Keratinocyte (primary cell): ENCODE measurements around the gene PDE11A. TPM values are rescaled to one million over a fixed set of nuclear protein-coding genes. Genes with fewer than 3 reads are reported as not detected.

Experiments
- DNase-seq: peaks from one replicate; pipeline ENCODE4 v3.0.0-alpha.2; 2011; ENCODE audit warnings: low read depth, missing footprints, low spot score
- FAIRE-seq: peaks from 2 replicates; lab custom pipeline; 2011; peaks lifted over from hg19 to GRCh38; lab: Jason Lieb, UNC
- H2AFZ ChIP-seq: 2 replicates; pipeline ENCODE4 v1.6.0; 2012; ENCODE audit warnings: low read length, control low read depth, inconsistent platforms; ENCODE audit not compliant: control insufficient read depth
- H3K27ac ChIP-seq: 2 replicates; pipeline ENCODE4 v1.5.1; 2011; ENCODE audit warnings: low read length; ENCODE audit not compliant: control insufficient read depth, insufficient read depth
- H3K27me3 ChIP-seq: 3 replicates; pipeline ENCODE4 v1.6.0; 2011; ENCODE audit warnings: low read length; ENCODE audit not compliant: control insufficient read depth, insufficient read depth; ENCODE audit errors: extremely low read depth
- H3K36me3 ChIP-seq, 2 experiments: 2 replicates in 1 of 2; 3 replicates in 1 of 2; pipeline ENCODE4 v1.5.1; 2011; ENCODE audit warnings: low read length in 2 of 2, mild to moderate bottlenecking in 1 of 2; ENCODE audit not compliant: control insufficient read depth in 2 of 2, insufficient read depth in 2 of 2; ENCODE audit errors: extremely low read depth in 1 of 2
- H3K4me1 ChIP-seq: 3 replicates; pipeline ENCODE4 v1.5.1; 2011; ENCODE audit warnings: low read length; ENCODE audit not compliant: control insufficient read depth, insufficient read depth; ENCODE audit errors: extremely low read depth
- H3K4me2 ChIP-seq: 3 replicates; pipeline ENCODE4 v1.6.0; 2011; ENCODE audit warnings: low read depth, low read length; ENCODE audit not compliant: control insufficient read depth, insufficient read depth; ENCODE audit errors: extremely low read depth
- H3K4me3 ChIP-seq, 3 experiments: fragments of 200-600 bp in 1 of 3; sonication (generic) in 1 of 3; 2 replicates in 2 of 3; 3 replicates in 1 of 3; pipeline ENCODE4 v1.5.1; 2011 to 2016; ENCODE audit warnings: low read length in 3 of 3, mild to moderate bottlenecking in 3 of 3, control low read depth in 2 of 3, inconsistent platforms in 1 of 3, low read depth in 1 of 3, mixed read lengths in 1 of 3, mixed run types in 1 of 3, moderate library complexity in 1 of 3; ENCODE audit not compliant: control insufficient read depth in 2 of 3, insufficient read depth in 2 of 3; ENCODE audit errors: extremely low read depth in 1 of 3
- H3K79me2 ChIP-seq: 2 replicates; pipeline ENCODE4 v1.6.0; 2012; ENCODE audit warnings: low read length; ENCODE audit not compliant: control insufficient read depth, insufficient read depth
- H3K9ac ChIP-seq: 3 replicates; pipeline ENCODE4 v1.6.0; 2011; ENCODE audit warnings: low read length; ENCODE audit not compliant: control insufficient read depth, insufficient read depth; ENCODE audit errors: extremely low read depth
- H3K9me1 ChIP-seq: 3 replicates; pipeline ENCODE4 v1.6.0; 2011; ENCODE audit warnings: low read length; ENCODE audit not compliant: control insufficient read depth, insufficient read depth; ENCODE audit errors: extremely low read depth
- H3K9me3 ChIP-seq: 2 replicates; pipeline ENCODE4 v1.5.1; 2012; ENCODE audit warnings: low read depth, low read length; ENCODE audit not compliant: control insufficient read depth
- H4K20me1 ChIP-seq: 3 replicates; pipeline ENCODE4 v1.6.0; 2011; ENCODE audit warnings: low read length; ENCODE audit not compliant: control insufficient read depth, insufficient read depth; ENCODE audit errors: extremely low read depth
- CTCF ChIP-seq, 3 experiments: IDR thresholded peaks in 1 of 3; conservative IDR thresholded peaks in 1 of 3; optimal IDR thresholded peaks in 1 of 3; 2 replicates in 2 of 3; 3 replicates in 1 of 3; pipeline versions ENCODE3 to v1.5.1; 2011; ENCODE audit warnings: low read length in 3 of 3, mild to moderate bottlenecking in 3 of 3, moderate library complexity in 2 of 3, control low read depth in 1 of 3, inconsistent platforms in 1 of 3; ENCODE audit not compliant: insufficient read depth in 2 of 3; ENCODE audit errors: extremely low read depth in 1 of 3
- EZH2 ChIP-seq: IDR thresholded peaks from one replicate; pipeline ENCODE4 v1.6.1; 2012; ENCODE audit warnings: inconsistent platforms, mild to moderate bottlenecking, low read length, moderate library complexity
- dilution Hi-C: fragments of 300-500 bp; cut with MboI; formaldehyde crosslinking; loops from one replicate; pipeline ENCODE4 v1.7.0; 2020; ENCODE audit warnings: low sequenced_read_pairs; ENCODE audit not compliant: extremely low pct_ligation_motif_present
- polyA plus RNA-seq, 5 experiments: library from polyadenylated mRNA; depleted of rRNA in 3 of 5; stranded (reverse) in 3 of 5; stranded (forward) in 1 of 5; unstranded in 1 of 5; fragments of >200 nt; gene quantifications; 1 replicate in 1 of 5; 2 replicates in 3 of 5; 3 replicates in 1 of 5; pipeline versions ENCODE4 v1.2.1 to v1.2.3, GENCODE V29; 2011 to 2012; ENCODE audit warnings: missing spikeins in 2 of 5, low read depth in 1 of 5, low replicate concordance in 1 of 5

The PDE11A gene
- polyA plus RNA-seq, 1 donor (not counting 4 experiments of a cell fraction or from before 2014, with no cell fraction given) = 0.01 TPM

DNA sequence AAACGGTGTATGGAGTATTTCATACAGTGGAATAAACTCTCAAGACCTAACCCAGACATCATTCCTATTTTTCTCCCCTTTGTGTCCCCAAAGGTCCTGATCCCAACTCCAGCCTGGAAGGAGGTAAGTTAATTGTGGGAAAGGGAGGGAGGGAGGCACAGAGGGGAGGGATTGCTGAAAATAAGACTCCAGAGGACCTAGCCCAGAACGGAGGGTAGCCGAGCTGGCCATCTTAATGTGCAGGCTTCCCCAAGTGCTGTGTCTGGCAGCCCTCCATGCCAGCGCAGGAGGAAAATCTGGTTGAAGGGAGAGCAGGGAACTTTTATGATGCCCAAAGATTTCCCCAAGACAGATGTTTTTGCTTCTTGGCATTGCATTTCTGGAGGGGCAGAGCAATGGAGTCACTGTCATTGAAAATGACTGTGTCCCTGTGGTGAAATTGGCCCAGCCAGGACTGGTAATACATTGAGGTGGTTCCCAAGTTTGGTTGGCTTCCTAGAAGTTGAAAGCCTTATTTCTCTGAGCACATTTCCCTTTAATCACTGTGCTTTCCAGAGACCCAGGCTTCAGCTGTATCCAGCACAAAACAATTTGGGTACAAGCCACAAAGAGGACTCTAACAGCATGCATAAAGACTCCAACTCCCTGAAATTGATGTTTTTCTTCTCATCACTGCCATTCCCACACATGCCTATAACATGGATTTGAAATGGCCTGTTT lies 477.3 kb downstream of the PDE11A start:
- Histone ChIP-seq H4K20me1 (no peaks in the 10 kb centered on the region), H3K9me1 (no peaks in the 10 kb centered on the region), H3K36me3 (no peaks in the 10 kb centered on the region), H3K4me1 (no peaks in the 10 kb centered on the region), H3K27ac (no peak overlapping the region), H3K27me3 (peaks cover 10% of the 10 kb centered on the region), H3K79me2 (no peaks in the 10 kb centered on the region), H2AFZ (no peak overlapping the region), H3K9me3 (no peaks in the 10 kb centered on the region), H3K4me3 (no peak overlapping the region), H3K9ac (no peak overlapping the region), H3K4me2 (no peak overlapping the region)
- TF ChIP-seq CTCF (optimal IDR thresholded peaks at IDR 0.05 in 1 of 3, IDR thresholded peaks at IDR 0.05 in 1 of 3, conservative IDR thresholded peaks at IDR 0.05 in 1 of 3; ENCODE audit: extremely low read depth in 1 of 3, insufficient read depth in 2 of 3, low read length in 3 of 3) (no peak), EZH2 (no peak)
- DNase-seq = no peak
- no peak for FAIRE-seq
- dilution Hi-C loops = no loop called here

- Histone ChIP-seq H3K9me3 (no peaks in the 10 kb centered on the region), H3K79me2 (no peaks in the 10 kb centered on the region), H2AFZ (no peak overlapping the region), H3K4me3 (no peak overlapping the region), H4K20me1 (no peaks in the 10 kb centered on the region), H3K27ac (no peak overlapping the region), H3K9ac (no peak overlapping the region), H3K4me2 (no peak overlapping the region), H3K36me3 (no peaks in the 10 kb centered on the region), H3K27me3 (no peaks in the 10 kb centered on the region), H3K4me1 (no peaks in the 10 kb centered on the region), H3K9me1 (no peaks in the 10 kb centered on the region)
- no peak for DNase-seq
- dilution Hi-C loops = no loop called here
- no peak for TF ChIP-seq EZH2
- no peak for TF ChIP-seq CTCF (optimal IDR thresholded peaks at IDR 0.05 in 1 of 3, IDR thresholded peaks at IDR 0.05 in 1 of 3, conservative IDR thresholded peaks at IDR 0.05 in 1 of 3; ENCODE audit: extremely low read depth in 1 of 3, insufficient read depth in 2 of 3, low read length in 3 of 3)
- FAIRE-seq = no peak
Observed at GRCh38 chr2:177593402-177593801, 479.2 kb downstream of the PDE11A start.
